ENCODE data around the gene ZKSCAN2. TPM values are rescaled to one million over a fixed set of nuclear protein-coding genes. Genes with fewer than 3 reads are reported as not detected.

Gene ZKSCAN2
- total and polyA plus RNA-seq, 9 of the 15 experiments (the other 6 are each of a cell fraction or from before 2014, with no cell fraction given) = 1.3 to 9.5 (median 4.2) TPM

- TF ChIP-seq ZBTB2 (IDR thresholded peaks at IDR 0.05) = no peak
- no peak for TF ChIP-seq ZNF23 (CRISPR knock-in tag; IDR thresholded peaks at IDR 0.05)
- TF ChIP-seq ZNF592 (IDR thresholded peaks at IDR 0.05) = peak; percentile 82
- no peak for TF ChIP-seq ZNF280A (IDR thresholded peaks at IDR 0.05; ENCODE audit: low read depth, partially characterized antibody)
- TF ChIP-seq PYGO2 (tag; IDR thresholded peaks at IDR 0.05) = no peak
- no peak for TF ChIP-seq ZNF263 (CRISPR knock-in tag; IDR thresholded peaks at IDR 0.05; ENCODE audit: borderline replicate concordance)
- no peak for TF ChIP-seq ZNF778 (CRISPR knock-in tag; IDR thresholded peaks at IDR 0.05)
- TF ChIP-seq IRF1 (CRISPR knock-in tag; IDR thresholded peaks at IDR 0.05; ENCODE audit: borderline replicate concordance) = no peak
- no peak for TF ChIP-seq THRAP3 (IDR thresholded peaks at IDR 0.05; ENCODE audit: borderline replicate concordance)
- peak; percentile 34 for TF ChIP-seq FIP1L1 (IDR thresholded peaks at IDR 0.05; ENCODE audit: low read depth, low read length, poor library complexity, severe bottlenecking)
- 0 out of 2 replicates have a peak, but pooled peaks have one; percentile 66 for TF ChIP-seq NR2F6 (CRISPR knock-in tag; IDR thresholded peaks at IDR 0.05)
- no peak for TF ChIP-seq NR0B1 (IDR thresholded peaks at IDR 0.05; ENCODE audit: partially characterized antibody)
- peak; percentile 98 for TF ChIP-seq POLR2A (conservative IDR thresholded peaks at IDR 0.05)
- no peak for TF ChIP-seq IRF9 (tag; IDR thresholded peaks at IDR 0.05)
- peak; percentile 93 for TF ChIP-seq L3MBTL2 (IDR thresholded peaks at IDR 0.05)
- TF ChIP-seq MAFG (tag; conservative IDR thresholded peaks at IDR 0.05) = no peak
- no peak for TF ChIP-seq CREB1 (IDR thresholded peaks at IDR 0.05)
- no peak for TF ChIP-seq CREB1 (CRISPR knock-in tag; IDR thresholded peaks at IDR 0.05)
- TF ChIP-seq KDM5B (IDR thresholded peaks at IDR 0.05; ENCODE audit: insufficient replicate concordance, low read depth, low read length) = peak; percentile 67
Measured at GRCh38 chr16:25257470-25257955, at the start of gene ZKSCAN2 (continued).
